Mammary epithelial cell (primary cell): ENCODE results near the gene RAB10.

Experiments
- CTCF ChIP-seq, 2 donors: IDR thresholded peaks in 1 of 2; conservative IDR thresholded peaks in 1 of 2; 2 replicates each; pipeline ENCODE4 v1.5.1; 2011 to 2012; ENCODE audit warnings: inconsistent platforms in 2 of 2, low read length in 2 of 2, mild to moderate bottlenecking in 2 of 2, control low read depth in 1 of 2, low read depth in 1 of 2; ENCODE audit not compliant: insufficient read depth in 1 of 2; ENCODE audit errors: extremely low read depth in 1 of 2
- EZH2 ChIP-seq: IDR thresholded peaks from 2 replicates; pipeline ENCODE4 v1.6.1; 2012; ENCODE audit warnings: low read length, inconsistent platforms, borderline replicate concordance

- no peak for TF ChIP-seq CTCF (conservative IDR thresholded peaks at IDR 0.05 in 1 of 2, IDR thresholded peaks at IDR 0.05 in 1 of 2; ENCODE audit: extremely low read depth in 1 of 2, insufficient read depth in 1 of 2, low read depth in 1 of 2, low read length in 2 of 2)
- no peak for TF ChIP-seq EZH2
These were observed 24.3 kb upstream of the RAB10 start for GRCh38 chr2:26009567-26009963.
